WTC11 (cell line): Measurements from ENCODE around the gene YLPM1.
"Not testable (repeated sequence)": the region's sequence is repeated elsewhere in the genome, so short reads cannot be mapped to it uniquely, and the experiment has no call there.

Source experiments
- ATF1 ChIP-seq: sonication (generic); formaldehyde crosslinking; IDR thresholded peaks from 2 replicates; pipeline ENCODE4 v1.8.1; 2023; ENCODE audit warnings: mild to moderate bottlenecking, moderate library complexity, missing genetic modification reagents
- ATF2 ChIP-seq: sonication (generic); formaldehyde crosslinking; IDR thresholded peaks from 2 replicates; pipeline ENCODE4 v1.8.1; 2022; ENCODE audit warnings: low read depth, missing genetic modification reagents, borderline replicate concordance
- CREM ChIP-seq: sonication (generic); formaldehyde crosslinking; IDR thresholded peaks from 2 replicates; pipeline ENCODE4 v1.8.1; 2022; ENCODE audit warnings: mild to moderate bottlenecking, missing genetic modification reagents, moderate library complexity
- CTCF ChIP-seq: fragments of 200-600 bp; IDR thresholded peaks from 2 replicates; pipeline ENCODE4 v1.8.0; 2022; ENCODE audit warnings: antibody characterized with exemption
- ELF4 ChIP-seq: sonication (generic); formaldehyde crosslinking; IDR thresholded peaks from 2 replicates; pipeline ENCODE4 v1.8.1; 2022; ENCODE audit warnings: low read depth, mild to moderate bottlenecking, moderate library complexity, missing genetic modification reagents
- NFYB ChIP-seq: sonication (generic); formaldehyde crosslinking; conservative IDR thresholded peaks from 2 replicates; pipeline ENCODE4 v1.8.0; 2022; ENCODE audit warnings: low read depth, missing genetic modification reagents
- NR1H2 ChIP-seq: sonication (generic); formaldehyde crosslinking; IDR thresholded peaks from 2 replicates; pipeline ENCODE4 v1.9.0; 2021; ENCODE audit warnings: mild to moderate bottlenecking, moderate library complexity, missing genetic modification reagents
- SP1 ChIP-seq: sonication (generic); formaldehyde crosslinking; conservative IDR thresholded peaks from 2 replicates; pipeline ENCODE4 v1.8.1; 2022; ENCODE audit warnings: missing genetic modification reagents
- TEAD4 ChIP-seq: sonication (generic); formaldehyde crosslinking; IDR thresholded peaks from 2 replicates; pipeline ENCODE4 v1.8.0; 2022; ENCODE audit warnings: mild to moderate bottlenecking, missing genetic modification reagents
- TF ChIP-seq, protein P1 (sequence below): fragments of 250-450 bp; sonication (Bioruptor Pico); IDR thresholded peaks from 2 replicates; pipeline ENCODE4 v2.1.2; 2022; ENCODE audit warnings: mild to moderate bottlenecking, moderate library complexity
- TF ChIP-seq, protein P2 (sequence below): sonication (generic); formaldehyde crosslinking; IDR thresholded peaks from 2 replicates; pipeline ENCODE4 v1.8.0; 2022; ENCODE audit warnings: mild to moderate bottlenecking, missing genetic modification reagents

GRCh38 chr14:74758505-74758904, 4.6 kb upstream of the YLPM1 start:
- TF ChIP-seq CTCF; CREM (CRISPR knock-in tag); ATF2 (CRISPR knock-in tag); ATF1 (CRISPR knock-in tag); NFYB (CRISPR knock-in tag); NR1H2 (CRISPR knock-in tag); SP1 (CRISPR knock-in tag); TEAD4 (CRISPR knock-in tag); ELF4: not testable (repeated sequence)
- TF ChIP-seq, protein P1, sequence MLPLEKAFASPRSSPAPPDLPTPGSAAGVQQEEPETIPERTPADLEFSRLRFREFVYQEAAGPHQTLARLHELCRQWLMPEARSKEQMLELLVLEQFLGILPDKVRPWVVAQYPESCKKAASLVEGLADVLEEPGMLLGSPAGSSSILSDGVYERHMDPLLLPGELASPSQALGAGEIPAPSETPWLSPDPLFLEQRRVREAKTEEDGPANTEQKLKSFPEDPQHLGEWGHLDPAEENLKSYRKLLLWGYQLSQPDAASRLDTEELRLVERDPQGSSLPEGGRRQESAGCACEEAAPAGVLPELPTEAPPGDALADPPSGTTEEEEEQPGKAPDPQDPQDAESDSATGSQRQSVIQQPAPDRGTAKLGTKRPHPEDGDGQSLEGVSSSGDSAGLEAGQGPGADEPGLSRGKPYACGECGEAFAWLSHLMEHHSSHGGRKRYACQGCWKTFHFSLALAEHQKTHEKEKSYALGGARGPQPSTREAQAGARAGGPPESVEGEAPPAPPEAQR: not testable (repeated sequence)
- TF ChIP-seq, protein P2, sequence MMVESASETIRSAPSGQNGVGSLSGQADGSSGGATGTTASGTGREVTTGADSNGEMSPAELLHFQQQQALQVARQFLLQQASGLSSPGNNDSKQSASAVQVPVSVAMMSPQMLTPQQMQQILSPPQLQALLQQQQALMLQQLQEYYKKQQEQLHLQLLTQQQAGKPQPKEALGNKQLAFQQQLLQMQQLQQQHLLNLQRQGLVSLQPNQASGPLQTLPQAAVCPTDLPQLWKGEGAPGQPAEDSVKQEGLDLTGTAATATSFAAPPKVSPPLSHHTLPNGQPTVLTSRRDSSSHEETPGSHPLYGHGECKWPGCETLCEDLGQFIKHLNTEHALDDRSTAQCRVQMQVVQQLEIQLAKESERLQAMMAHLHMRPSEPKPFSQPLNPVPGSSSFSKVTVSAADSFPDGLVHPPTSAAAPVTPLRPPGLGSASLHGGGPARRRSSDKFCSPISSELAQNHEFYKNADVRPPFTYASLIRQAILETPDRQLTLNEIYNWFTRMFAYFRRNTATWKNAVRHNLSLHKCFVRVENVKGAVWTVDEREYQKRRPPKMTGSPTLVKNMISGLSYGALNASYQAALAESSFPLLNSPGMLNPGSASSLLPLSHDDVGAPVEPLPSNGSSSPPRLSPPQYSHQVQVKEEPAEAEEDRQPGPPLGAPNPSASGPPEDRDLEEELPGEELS (CRISPR knock-in tag): not testable (repeated sequence)
